SHP77 (cell line): ENCODE measurements around the gene HOXD9.
A peak's percentile ranks its signal among the peaks of the same experiment; 100 is the strongest.

Experiments
- DNase-seq, 2 experiments: peaks; one replicate each; lab custom pipeline; 2025; lab: John Stamatoyannopoulos, UW

HOXD9 gene

DNA sequence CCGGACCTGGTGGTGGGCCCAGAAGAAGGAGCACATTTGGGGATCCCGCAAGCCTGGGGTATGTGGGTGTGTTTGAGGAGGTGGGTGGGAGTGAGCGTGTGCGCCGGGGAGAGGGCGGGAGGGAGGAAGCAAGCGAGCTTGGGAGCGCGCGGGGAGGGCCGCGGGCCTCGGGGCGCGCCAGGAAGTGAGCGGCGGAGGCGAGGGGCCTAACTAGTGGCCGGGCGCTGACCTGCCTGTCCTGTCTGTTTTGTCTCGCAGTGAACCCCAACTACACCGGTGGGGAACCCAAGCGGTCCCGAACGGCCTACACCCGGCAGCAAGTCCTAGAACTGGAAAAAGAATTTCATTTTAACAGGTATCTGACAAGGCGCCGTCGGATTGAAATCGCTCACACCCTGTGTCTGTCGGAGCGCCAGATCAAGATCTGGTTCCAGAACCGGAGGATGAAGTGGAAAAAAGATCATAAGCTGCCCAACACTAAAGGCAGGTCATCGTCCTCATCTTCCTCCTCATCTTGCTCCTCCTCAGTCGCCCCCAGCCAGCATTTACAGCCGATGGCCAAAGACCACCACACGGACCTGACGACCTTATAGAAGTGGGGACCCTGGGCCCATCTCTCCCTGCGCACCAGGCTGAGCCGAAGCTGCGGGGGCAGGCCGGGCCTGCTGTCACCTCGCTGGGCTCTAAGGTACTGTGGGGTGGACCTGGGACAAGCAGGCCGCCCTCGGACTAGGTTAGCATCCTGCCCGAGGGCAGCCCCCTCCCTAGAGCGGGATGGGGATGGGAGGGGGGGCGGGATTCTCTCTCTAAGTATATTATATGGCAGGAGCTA is 30.0 kb downstream of the HOXD9 start:
- DNase-seq, result no peak

DNA sequence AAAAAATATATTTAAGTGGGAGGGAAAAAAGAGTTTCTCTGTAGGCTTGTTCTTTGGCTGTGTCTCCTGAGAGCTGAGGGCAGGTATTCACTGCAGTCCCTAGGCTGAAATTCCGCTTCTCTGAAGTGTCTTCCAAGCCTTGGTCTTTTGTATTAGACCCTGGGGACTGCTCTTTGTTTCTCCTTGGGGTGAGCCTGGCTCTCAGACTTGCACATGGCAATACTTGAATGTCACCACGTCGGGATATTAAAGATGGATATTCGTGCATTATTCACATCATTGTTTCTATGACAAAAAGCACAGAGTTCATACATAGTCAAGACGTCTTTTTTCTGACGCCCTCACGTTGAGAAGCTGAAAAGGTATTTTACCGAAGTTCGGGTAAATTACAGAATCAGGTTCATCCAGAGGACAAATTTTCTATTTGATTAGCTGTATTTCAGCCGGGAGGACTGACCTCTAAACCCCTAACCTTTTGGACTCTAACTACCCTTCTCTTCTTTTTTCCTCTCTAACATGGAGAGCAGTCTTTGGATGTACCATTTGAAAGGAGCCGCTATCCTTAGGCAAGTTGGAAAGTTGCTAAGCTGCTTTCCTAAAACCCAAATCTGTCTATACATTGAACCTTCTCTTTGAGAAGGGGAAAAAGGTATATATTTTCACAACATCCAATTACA is 32.2 kb downstream of the HOXD9 start:
- DNase-seq, result no peak

DNA sequence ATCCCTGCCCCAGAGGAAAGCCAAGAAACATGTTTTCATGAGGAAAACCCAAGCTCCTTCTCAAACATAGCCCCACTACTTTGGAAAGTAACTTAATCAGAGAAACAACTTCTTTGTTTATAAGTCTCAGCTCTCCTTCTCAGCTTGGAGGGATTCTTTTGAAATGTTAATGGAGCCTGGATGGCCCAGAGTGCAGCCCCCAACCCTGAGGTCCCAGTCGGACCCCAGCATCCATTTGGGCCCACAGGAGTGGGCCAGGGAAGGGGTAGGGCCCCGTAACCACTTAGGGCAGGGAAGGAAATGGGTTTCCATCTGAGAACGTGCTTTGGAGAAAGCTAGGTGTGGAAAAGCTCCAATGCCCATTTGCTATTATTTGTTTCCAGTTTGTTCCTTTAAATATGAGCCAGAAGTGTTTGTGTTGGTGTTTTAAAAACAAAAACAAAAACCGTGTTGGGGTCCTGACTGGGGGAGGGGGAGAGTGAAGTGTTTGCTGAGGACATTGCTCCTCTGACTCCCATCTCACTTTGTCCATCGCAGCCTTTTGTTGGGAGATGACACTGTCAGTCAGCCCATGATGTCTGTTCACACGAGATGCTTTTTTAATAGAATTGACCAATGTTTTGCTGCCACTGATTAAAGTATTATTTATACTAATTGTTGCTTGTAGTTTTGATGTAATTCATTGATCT is 33.0 kb downstream of the HOXD9 start:
- DNase-seq, result no peak

DNA sequence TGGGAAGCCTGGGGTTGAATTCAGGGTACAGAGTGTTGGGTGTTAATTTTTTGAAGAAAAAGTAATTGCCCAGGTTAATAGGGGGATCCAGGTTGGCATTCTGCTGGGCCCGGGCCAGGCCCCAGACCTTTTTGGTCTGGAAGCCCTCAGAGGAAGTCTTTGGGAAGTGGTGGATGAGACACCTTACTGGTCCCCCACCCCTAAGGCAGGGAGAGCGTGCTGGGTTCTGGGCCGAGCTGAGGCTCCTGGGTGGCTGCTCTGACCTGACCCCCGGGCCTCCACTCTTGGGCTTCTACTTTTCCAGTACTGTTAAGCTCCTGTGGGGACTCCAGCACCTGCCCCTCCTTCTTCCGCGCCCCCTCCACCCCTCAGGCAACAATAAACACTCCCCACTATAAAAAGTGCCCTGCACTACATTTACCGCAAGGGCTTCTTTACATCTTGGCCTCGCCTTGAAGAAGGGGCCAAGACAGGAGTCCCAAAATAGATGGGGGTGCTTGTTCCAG is 33.8 kb downstream of the HOXD9 start:
- no peak for DNase-seq

DNA sequence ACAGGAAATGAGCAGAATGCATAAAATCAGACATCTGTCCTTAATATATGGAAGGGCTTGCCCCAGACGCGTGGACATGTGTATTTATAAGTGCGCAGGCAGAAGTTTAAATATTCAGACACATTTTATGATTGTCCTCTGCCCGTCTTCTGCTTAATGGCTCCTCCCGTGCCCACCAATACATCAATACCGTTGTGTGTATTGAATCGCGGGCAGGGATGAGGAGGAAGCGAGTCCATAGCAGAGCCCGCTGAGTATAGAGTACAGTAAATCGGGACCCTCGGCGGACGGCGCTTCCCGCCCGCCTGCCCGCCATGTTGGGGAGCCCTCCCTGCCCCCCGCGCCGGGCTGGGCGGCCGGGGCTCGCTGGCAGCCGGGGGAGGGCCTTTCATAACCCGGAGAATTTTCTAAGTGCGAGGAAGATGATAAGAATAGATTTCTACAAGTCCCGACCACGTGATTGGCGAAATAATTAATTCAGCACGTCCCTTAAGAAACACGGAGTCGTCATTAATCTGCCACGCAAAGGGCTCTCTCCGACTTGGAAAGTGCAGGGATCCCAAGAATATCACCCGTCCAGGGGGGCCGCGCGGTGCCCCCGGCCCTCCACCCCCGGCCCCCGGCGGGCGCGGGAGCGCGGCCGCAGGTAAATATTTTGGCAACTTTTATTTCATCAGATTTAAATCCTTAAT is 34.4 kb downstream of the HOXD9 start, which contains the start of gene HOXD3:
Gene HOXD3 (plus strand): TSS at position 501 of the 692 bp plus-strand sequence. CDS start 11,808 bp downstream, outside the sequence.
- no peak for DNase-seq

DNA sequence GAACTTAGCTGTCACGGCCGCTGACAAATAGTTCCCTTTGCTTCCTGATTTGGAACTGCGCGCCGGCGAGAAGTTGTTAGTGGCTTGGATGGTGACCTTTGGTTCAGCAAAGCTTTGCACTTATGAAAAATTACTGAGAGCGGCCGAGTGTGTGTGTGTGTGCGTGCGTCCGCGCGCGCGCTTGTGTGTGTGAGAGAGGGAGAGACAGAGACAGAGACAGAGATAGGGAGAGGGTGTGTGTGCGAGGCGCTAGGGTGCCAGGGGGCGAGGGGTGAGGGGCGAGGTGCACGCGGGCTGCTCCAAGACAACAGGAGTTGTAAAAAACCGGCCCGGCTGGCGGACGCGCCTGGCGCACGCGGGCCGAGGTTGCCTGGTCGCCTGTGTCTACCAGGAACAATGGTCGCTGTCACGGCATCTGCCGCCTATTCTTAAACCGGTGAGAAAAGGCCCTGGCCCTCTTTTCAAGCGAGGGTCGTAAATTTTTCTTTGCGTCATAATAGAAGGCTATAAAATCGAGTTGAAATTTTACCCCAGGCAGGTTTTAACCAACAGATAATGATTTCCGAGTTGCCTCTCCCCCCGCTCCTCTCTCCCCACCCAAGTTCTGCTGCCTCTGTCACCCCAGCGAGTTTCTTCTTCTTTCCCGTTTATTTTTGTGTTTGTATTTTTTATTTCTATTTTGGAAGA is 35.1 kb downstream of the HOXD9 start:
- DNase-seq, result peak in 1 of 2 experiments; percentile 29

DNA sequence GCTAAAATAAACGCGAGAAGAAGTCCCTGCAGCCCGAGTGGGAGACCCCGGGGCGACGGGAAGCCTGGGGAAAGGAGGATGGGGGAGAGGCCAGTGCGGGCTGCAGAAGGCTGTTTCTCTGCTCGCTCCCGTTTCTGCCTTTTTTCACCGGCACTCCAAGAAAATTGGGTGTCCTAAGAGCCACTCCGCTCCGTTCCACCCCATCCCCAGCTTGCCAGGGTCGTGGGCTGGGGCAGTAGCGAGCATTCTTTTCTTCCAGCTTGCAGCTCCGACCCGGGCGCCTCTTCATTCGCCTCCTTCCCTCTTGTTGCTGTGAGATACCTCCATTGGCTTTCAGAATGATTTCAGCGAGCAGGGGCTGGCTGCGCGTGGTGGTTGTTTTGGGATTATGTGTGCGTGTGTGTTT is 35.7 kb downstream of the HOXD9 start:
- no peak for DNase-seq

DNA sequence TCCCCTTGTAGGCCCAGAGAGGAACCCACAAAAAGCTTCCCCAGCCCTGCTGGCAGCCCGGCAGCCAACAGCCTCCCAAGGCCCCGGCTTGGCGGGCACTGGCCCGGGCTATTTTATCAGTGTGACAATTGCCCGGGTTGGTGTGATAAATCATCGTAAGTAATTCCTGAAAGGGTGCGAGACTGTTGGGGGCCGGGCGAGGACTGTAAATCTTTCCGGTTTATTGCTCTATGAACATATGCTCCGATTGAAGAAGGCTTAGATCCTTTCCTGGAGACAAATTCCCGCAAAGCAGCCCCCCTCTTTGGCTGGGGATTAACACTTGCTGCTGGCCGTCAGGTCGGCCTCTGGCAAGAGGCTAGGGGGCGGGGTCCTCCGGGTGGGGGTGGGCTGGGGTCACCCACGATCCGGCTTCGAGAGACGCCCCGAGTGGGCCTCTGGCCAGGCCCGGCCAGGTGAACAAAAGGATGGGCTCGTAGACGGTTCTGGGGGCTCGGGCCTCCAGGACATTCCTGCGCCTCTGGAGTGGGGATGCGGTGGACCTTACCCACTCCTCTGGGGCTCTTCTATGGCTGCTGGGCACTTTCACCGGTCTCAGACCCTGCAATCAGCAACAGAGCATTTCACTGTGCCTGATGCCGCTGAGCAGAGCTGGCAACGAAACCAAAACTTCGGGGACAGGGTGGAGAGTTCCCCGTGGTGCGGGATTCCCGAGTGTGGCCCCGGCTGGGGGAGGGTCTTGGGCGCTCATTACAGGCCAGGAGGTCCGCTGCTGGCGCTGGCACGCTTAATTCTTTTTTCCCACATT is 36.5 kb downstream of the HOXD9 start:
- no peak for DNase-seq

DNA sequence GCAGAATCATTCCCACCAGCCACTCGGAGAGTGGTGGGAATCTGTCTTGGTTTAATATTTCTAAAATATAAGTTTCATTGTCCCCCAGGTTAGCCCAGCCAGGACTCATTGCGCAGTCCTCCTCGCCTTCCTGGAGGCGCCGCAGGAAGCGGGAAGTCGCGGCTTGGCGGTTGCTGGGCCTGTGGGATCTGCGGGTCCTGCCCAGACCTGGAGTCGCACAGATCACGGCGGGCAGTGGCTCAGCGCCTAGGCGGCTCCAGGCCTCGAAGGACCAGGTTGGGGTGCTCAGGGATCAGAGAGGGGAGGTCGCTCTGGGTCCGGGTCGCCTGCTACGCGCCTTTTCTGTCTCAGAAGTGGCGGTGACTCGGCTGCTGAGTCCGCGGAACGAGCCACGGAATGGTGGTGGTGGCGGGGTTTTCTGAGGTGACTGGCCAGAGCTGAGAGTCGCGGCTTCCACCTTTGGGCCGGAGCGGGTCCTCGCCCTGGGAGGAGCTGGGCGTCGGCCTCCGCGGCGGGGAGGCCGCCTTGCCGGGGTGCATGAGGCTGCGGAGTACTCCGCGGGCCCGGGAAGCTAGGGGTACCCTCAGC is 37.2 kb downstream of the HOXD9 start:
- no peak for DNase-seq

DNA sequence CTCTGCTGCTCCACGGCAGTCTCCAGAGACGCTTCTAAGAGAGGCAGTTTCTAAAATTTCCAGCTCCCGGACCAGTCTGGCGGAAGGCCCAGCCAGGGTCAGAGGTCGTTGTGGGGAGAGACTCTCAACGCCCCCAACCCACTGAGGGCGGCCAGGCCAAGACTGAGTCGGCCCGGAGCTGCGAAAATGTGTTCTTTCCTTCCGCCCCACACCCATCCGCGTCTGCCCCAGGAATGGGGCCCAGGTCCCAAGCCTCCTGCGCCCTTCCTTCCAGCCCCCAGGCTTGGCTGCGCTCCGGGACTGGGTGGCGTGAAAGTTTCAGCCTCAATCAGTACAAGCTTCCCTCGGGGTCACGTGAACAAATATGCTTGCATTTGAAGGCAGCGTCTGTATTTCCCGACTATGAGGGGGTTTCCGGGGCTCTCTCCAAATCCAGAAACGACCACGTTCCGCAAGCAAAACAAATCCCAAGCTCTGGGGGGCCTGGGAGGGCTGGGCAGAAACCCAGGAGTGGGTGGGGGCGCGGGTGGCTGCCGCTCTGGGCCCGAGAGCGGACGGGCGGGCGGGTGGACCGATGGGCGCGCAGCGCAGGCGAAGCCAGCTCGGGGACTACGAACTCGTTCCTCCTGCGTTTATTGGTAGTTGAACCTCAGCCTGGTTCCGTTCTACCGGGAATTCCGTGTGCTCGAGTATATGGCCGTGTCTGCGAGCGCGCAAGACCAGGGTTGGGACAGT is 37.9 kb downstream of the HOXD9 start:
- no peak for DNase-seq

DNA sequence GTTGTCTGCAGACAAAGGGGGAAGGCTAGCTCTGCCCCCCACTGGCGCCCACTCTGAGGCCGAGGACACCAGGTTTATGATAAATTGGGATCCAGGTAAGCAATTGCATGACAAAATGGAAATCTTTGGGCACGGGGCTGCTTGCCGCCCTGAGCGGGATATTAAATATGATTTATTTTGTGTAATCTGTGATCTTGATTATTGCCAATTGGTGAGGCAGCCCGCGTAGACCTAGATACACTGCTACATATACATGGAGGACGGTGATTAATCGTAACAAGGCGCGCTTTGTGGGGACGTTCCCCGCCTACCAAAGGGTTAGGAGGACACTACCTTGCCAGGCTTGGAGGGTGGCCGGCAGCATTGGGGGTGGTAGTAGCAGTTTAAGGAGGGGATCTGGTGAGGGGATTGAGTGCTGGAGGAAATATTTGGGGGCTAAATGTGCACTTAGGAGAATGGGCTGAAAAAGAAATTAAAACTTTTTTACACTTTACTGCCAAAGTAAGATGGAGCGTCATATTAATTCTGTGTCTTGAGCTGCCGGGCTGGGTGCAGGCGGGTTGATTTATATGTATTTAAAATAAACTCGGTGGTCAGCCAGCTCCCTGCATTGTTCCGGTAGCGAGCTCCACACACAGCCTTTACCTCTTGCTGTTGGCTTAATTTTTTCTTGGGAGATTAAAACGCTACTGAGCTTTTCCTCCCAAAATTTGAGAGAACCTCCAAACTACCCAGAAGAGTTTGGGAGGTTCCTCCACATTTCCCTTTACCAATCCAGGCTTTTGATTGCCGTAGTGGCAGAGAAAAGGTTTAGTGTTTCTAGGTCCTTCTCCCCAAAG is 38.7 kb downstream of the HOXD9 start:
- DNase-seq, result no peak

DNA sequence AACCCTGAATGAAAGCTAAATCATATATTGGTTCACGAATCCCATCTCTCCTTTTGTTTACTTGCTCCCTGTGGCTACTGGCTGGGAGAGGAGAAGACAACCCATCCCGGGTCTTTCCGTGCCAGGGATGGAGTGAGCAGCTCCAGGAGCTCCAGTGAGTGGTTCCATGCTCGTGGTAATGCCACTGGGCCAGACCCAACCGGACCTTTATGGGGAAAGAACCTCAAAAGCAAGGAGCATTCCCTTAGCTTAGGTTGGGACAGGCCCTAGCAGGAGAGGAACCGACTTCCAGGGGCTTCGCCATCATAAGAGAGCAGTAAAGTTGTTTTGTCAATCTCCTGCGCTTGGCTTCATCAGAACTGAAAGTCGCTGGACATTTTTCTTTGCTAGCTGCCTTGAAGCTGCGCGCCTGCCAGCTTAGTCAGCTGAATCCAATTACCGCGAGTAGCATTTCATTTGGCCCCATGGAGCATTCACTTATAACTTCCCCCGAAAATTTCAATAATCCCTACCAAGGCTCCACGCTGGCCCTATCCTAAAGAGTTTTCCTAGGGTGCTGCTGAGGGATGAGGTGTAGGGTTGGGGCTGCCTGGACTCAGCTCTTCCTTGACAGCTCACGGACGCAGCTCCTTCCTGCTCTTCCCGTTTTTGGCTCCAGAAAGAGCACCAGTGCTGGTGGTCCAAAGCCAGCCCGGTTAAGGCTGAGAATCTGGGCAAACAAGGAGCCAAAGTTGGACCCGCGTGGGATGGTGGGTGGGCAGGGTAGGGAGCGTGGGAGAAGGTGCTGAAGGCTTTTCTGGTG is 39.5 kb downstream of the HOXD9 start:
- DNase-seq, result no peak

DNA sequence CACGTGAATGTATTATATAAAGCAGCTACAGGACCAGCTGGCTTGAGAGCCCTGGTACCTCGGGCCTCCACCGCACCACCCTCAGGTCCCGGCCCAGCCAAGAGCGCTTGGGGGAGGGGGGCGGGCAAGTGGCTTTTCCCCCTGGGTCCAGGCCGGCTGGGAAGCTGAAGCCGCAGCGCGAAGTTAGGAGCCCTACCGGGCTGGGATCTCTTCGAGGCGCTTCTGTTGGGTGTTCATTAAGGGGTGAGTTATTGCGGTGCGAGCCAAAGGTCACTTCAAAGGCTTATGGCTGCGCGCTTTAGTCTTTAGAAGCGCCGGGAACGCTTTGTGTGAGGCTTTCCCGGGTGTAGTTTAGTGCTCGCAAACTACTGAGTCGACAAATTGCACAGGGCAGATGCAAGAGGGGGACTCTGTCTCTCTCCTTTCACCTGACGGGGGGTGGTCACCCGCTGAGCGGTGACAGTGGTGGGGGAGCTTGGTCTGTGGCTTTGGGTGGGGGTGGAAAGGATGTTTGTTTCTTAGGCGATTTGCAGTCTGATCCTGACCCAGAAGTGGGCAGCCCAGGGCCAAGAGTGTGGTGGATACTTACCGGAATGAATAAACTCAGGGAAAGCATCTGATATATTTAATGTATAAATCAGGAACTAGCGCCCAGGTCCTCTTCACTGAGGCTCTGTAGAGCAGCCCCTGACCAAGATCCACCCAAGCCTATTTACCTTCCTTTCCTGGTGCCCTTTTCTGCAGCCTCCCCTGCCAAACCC is 40.6 kb downstream of the HOXD9 start:
- no peak for DNase-seq

DNA sequence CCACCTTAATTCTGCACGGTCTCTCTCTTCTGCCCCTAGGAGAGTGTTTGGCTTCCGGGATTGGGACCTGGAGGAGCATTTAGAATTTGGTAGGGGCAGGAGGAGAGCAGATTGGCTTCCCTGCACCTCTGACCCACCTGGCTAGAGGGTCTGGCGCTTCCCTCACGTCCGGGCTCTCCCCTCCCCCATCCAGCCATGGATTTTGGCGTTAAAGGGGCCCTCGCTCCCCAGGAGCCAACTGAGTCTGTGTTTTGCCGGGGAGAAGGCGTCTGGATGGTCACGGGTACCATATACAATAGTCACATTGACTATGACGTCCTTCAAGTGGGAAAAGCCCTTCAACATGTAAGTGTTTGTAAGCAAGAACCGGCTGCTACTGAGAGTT is 41.1 kb downstream of the HOXD9 start:
- no peak for DNase-seq

DNA sequence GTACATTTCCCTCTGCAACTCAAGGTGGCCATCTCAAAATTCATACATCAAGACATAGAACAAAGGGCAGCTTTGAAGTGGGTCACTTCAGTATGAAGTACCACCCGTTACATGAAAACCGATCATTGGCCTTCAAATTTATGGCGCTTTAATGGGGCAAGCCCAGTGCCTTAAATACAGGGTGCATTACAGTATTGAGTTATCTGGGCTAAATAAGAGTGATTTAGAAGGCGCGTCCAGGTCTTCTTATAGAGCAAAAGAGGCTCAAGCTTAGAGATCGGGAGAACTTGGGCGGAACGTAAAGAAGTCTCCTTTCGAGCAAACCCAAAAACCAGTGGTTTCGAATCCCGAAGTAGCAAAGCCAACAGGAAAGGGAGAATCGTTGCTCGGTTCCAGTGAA is 41.7 kb downstream of the HOXD9 start:
- DNase-seq, result no peak

DNA sequence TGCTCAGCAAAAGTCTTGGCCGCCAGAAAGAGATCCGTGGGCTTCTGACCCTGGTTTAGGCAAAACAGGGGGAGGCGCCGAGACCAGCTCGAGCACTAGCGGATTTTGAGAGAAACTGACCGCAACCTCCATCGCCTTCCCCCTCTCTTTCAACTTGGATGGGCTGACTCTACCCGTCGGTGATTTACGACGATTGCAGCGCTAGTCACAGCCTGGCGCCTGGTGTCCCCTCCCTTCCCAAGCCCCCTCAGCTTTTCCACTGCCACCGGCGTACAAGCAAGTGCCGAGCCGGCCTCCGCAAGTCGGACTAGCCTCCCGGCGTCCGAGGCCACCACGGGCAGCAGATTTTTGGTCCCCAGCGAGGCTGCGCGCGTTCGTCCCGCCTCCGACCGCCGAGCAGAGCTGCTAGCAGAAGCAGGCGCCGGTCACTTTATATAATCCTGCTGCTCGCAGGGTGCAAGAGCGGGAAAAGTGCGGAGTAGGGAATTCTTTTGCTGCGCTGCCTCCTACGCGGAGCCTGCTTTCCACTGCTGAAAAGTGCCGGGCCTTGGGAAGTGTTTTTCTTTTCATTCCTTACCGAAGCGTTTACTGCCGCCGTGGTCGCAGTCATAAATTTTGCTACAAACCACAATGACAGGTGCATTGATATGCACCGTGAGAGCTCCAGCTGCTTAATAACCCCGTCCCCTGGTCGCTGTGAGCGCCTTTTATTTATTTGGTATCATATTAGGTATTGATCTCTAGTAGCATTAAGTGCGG is 42.3 kb downstream of the HOXD9 start:
- no peak for DNase-seq
